Measurements from ENCODE around the gene CLEC5A.

GRCh38 chr7:141956084-141956483 lies 9.3 kb upstream of the CLEC5A start:
- no peak for TF ChIP-seq CTCF (conservative IDR thresholded peaks at IDR 0.05 in 1 of 2, IDR thresholded peaks at IDR 0.05 in 1 of 2; ENCODE audit: extremely low read depth in 1 of 2, insufficient read depth in 1 of 2, low read depth in 1 of 2, low read length in 2 of 2)
- TF ChIP-seq EZH2 (IDR thresholded peaks at IDR 0.05; ENCODE audit: borderline replicate concordance, low read length) = no peak

Measured in mammary epithelial cell (primary cell).